HCT116 (cell line): ENCODE measurements around the gene VIPR2. TPM values are rescaled to one million over a fixed set of nuclear protein-coding genes. Genes with fewer than 3 reads are reported as not detected.

Source experiments
- ATAC-seq: fragments of 200-7000 bp; cut with Tn5 transposase; 2 replicates; pipeline ENCODE4 v1.9.1; 2020; ENCODE audit warnings: mild to moderate bottlenecking, moderate library complexity
- BruUV-seq: library from RNA; stranded (reverse); fragments of 400-500 nt; replicated peaks from 2 replicates; lab custom pipeline; 2021; lab: Mats Ljungman, UMichigan
- CTCF ChIA-PET: fragments of 300-600 bp; sonication (Branson Sonifier 250); formaldehyde crosslinking; loops from one replicate; lab custom pipeline; 2021; ENCODE audit warnings: antibody characterized with exemption; lab: Charles Lee
- POLR2A ChIA-PET: fragments of 300-600, 350-600 bp; sonication (Branson Sonifier 250); formaldehyde crosslinking; loops from one replicate; lab custom pipeline; 2021; ENCODE audit warnings: antibody characterized with exemption; lab: Charles Lee
- RAD21 ChIA-PET, 2 experiments: fragments of 300-600 bp; sonication (Branson Sonifier 250); formaldehyde crosslinking; loops; one replicate each; lab custom pipeline; 2023; ENCODE audit warnings: low total read pairs in 2 of 2; ENCODE audit not compliant: uncharacterized antibody in 2 of 2, unreplicated experiment in 2 of 2, low non-redundant PET in 1 of 2; lab: Charles Lee
- DNase-seq: peaks from one replicate; pipeline ENCODE4 v3.0.0-alpha.2; 2010; ENCODE audit warnings: low read depth, low spot score
- H2AFZ ChIP-seq: fragments of 200-600 bp; shearing (Covaris generic), sonication (generic); 2 replicates; pipeline ENCODE4 v1.6.1; 2017; ENCODE audit warnings: low read depth, mixed run types, mixed read lengths, antibody characterized with exemption, low read length; ENCODE audit not compliant: poor library complexity, severe bottlenecking
- H3K27ac ChIP-seq: 2 replicates; pipeline ENCODE4 v1.5.1; 2012; ENCODE audit warnings: low read depth, low read length
- H3K27me3 ChIP-seq: fragments of 200-600 bp; sonication (generic); 2 replicates; pipeline ENCODE4 v1.6.1; 2016; ENCODE audit warnings: mixed run types, low read length, mixed read lengths; ENCODE audit not compliant: insufficient read depth
- H3K36me3 ChIP-seq, 2 experiments: fragments of 200-500 bp in 1 of 2; fragments of 200-600 bp in 1 of 2; sonication (Bioruptor generic) in 1 of 2; sonication (generic) in 1 of 2; 2 replicates each; pipeline versions ENCODE4 v1.5.1 to v1.6.1; 2014 to 2016; ENCODE audit warnings: low read length in 2 of 2, inconsistent platforms in 1 of 2, mixed read lengths in 1 of 2, mixed run types in 1 of 2; ENCODE audit not compliant: insufficient read depth in 2 of 2, control insufficient read depth in 1 of 2
- H3K4me1 ChIP-seq, 2 experiments: fragments of 200-600 bp in 1 of 2; sonication (generic) in 1 of 2; 2 replicates each; pipeline versions ENCODE4 v1.5.1 to v1.6.1; 2012 to 2017; ENCODE audit warnings: low read length in 2 of 2, inconsistent platforms in 1 of 2, mild to moderate bottlenecking in 1 of 2, mixed read lengths in 1 of 2, mixed run types in 1 of 2, moderate library complexity in 1 of 2; ENCODE audit not compliant: insufficient read depth in 2 of 2, control insufficient read depth in 1 of 2
- H3K4me2 ChIP-seq: fragments of 200-600 bp; sonication (generic); 2 replicates; pipeline ENCODE4 v1.6.1; 2017; ENCODE audit warnings: mixed run types, low read length, mixed read lengths
- H3K4me3 ChIP-seq, 2 experiments: fragments of 200-600 bp in 1 of 2; sonication (generic) in 1 of 2; replicated peaks in 1 of 2; 2 replicates each; pipeline ENCODE4 v1.5.1; 2011 to 2016; ENCODE audit warnings: low read length in 2 of 2, control low read depth in 1 of 2, low read depth in 1 of 2, mild to moderate bottlenecking in 1 of 2, mixed read lengths in 1 of 2, mixed run types in 1 of 2
- H3K79me2 ChIP-seq: fragments of 200-600 bp; sonication (generic); 2 replicates; pipeline ENCODE4 v1.6.1; 2017; ENCODE audit warnings: mild to moderate bottlenecking, mixed run types, low read length, moderate library complexity, mixed read lengths; ENCODE audit not compliant: insufficient read depth
- H3K9ac ChIP-seq: fragments of 200-600 bp; sonication (generic); 2 replicates; pipeline ENCODE4 v1.6.1; 2016; ENCODE audit warnings: low read length, mixed read lengths
- H3K9me2 ChIP-seq: fragments of 200-600 bp; sonication (generic), shearing (Covaris generic); 2 replicates; pipeline ENCODE4 v1.6.1; 2017; ENCODE audit warnings: mixed run types, mild to moderate bottlenecking, moderate library complexity; ENCODE audit not compliant: insufficient read depth
- H3K9me3 ChIP-seq, 2 experiments: fragments of 200-500 bp in 1 of 2; fragments of 200-600 bp in 1 of 2; sonication (Bioruptor generic) in 1 of 2; sonication (generic) in 1 of 2; 2 replicates each; pipeline ENCODE4 v1.6.1; 2014 to 2017; ENCODE audit warnings: low read length in 2 of 2, mixed read lengths in 2 of 2, inconsistent platforms in 1 of 2, low read depth in 1 of 2, mild to moderate bottlenecking in 1 of 2, mixed run types in 1 of 2, moderate library complexity in 1 of 2; ENCODE audit not compliant: control insufficient read depth in 1 of 2, insufficient read depth in 1 of 2
- H4K20me1 ChIP-seq: fragments of 200-600 bp; sonication (generic), shearing (Covaris generic); 2 replicates; pipeline ENCODE4 v1.6.1; 2017; ENCODE audit warnings: mixed run types, mild to moderate bottlenecking, moderate library complexity; ENCODE audit not compliant: insufficient read depth
- CBX3 ChIP-seq: IDR thresholded peaks from 2 replicates; pipeline ENCODE4 v1.6.1; 2012; ENCODE audit warnings: low read depth
- CEBPB ChIP-seq: IDR thresholded peaks from 2 replicates; pipeline ENCODE4 v1.6.1; 2012; ENCODE audit warnings: low read depth
- EGR1 ChIP-seq: IDR thresholded peaks from 2 replicates; pipeline ENCODE4 v1.6.1; 2012; ENCODE audit warnings: low read depth
- ELF1 ChIP-seq: IDR thresholded peaks from 2 replicates; pipeline ENCODE4 v1.6.1; 2012; ENCODE audit warnings: low read depth, borderline replicate concordance
- FOSL1 ChIP-seq: IDR thresholded peaks from 2 replicates; pipeline ENCODE4 v1.6.1; 2012; ENCODE audit warnings: low read depth
- POLR2A ChIP-seq: IDR thresholded peaks from 2 replicates; pipeline ENCODE4 v1.7.0; 2011; ENCODE audit warnings: borderline replicate concordance; ENCODE audit not compliant: insufficient read depth, insufficient read length; ENCODE audit errors: extremely low read depth
- POLR2AphosphoS5 ChIP-seq: IDR thresholded peaks from 2 replicates; pipeline ENCODE4 v1.6.1; 2011; ENCODE audit warnings: mild to moderate bottlenecking, low read depth, low read length, moderate library complexity
- SIN3A ChIP-seq: IDR thresholded peaks from 2 replicates; pipeline ENCODE4 v1.6.1; 2012; ENCODE audit warnings: low read depth
- SP1 ChIP-seq: IDR thresholded peaks from 2 replicates; pipeline ENCODE4 v1.6.1; 2012; ENCODE audit warnings: low read depth
- SRF ChIP-seq: IDR thresholded peaks from 2 replicates; pipeline ENCODE4 v1.6.1; 2012; ENCODE audit warnings: low read depth
- TCF7L2 ChIP-seq: IDR thresholded peaks from 2 replicates; pipeline ENCODE4 v1.7.0; 2011; ENCODE audit warnings: borderline replicate concordance, inconsistent platforms; ENCODE audit not compliant: insufficient read depth, insufficient read length; ENCODE audit errors: extremely low read depth
- YY1 ChIP-seq: IDR thresholded peaks from 2 replicates; pipeline ENCODE4 v1.6.1; 2011; ENCODE audit warnings: low read length, low read depth, moderate library complexity, mild to moderate bottlenecking; ENCODE audit not compliant: insufficient replicate concordance; ENCODE audit errors: extremely low read depth
- ZFX ChIP-seq: fragments of 450-650 bp; IDR thresholded peaks from 2 replicates; pipeline ENCODE4 v1.6.1; 2017
- ZNF274 ChIP-seq: fragments of 200-500 bp; sonication (Bioruptor generic); IDR thresholded peaks from 2 replicates; pipeline ENCODE4 v1.6.1; 2014; ENCODE audit warnings: mild to moderate bottlenecking, low read depth, low read length, inconsistent platforms
- intact Hi-C: fragments of 100-400 bp; cut with micrococcal nuclease; formaldehyde crosslinking; loops from 2 replicates; pipeline ENCODE4 v1.10.0; 2022
- total RNA-seq: library from RNA; stranded (reverse); gene quantifications from one replicate; pipeline ENCODE4 v1.2.1, GENCODE V29; 2021; ENCODE audit not compliant: unreplicated experiment
- TF ChIP-seq, protein P1 (sequence below): IDR thresholded peaks from 2 replicates; pipeline ENCODE4 v1.6.1; 2011; ENCODE audit warnings: mild to moderate bottlenecking, low read length, moderate library complexity; ENCODE audit not compliant: insufficient replicate concordance; ENCODE audit errors: extremely low read depth
- TF ChIP-seq, protein P2 (sequence below), 3 experiments: fragments of 200-600 bp in 1 of 3; sonication (generic) in 1 of 3; IDR thresholded peaks in 2 of 3; conservative IDR thresholded peaks in 1 of 3; 2 replicates each; pipeline ENCODE4 v1.5.1; 2012 to 2017; ENCODE audit warnings: low read depth in 2 of 3, low read length in 2 of 3, antibody characterized with exemption in 1 of 3, borderline replicate concordance in 1 of 3, control low read depth in 1 of 3, mild to moderate bottlenecking in 1 of 3, mixed read lengths in 1 of 3, mixed run types in 1 of 3, moderate library complexity in 1 of 3; ENCODE audit not compliant: insufficient read depth in 1 of 3

VIPR2 gene
- total RNA-seq, 1 experiment from 2014 or later, result 0.10 TPM

DNA sequence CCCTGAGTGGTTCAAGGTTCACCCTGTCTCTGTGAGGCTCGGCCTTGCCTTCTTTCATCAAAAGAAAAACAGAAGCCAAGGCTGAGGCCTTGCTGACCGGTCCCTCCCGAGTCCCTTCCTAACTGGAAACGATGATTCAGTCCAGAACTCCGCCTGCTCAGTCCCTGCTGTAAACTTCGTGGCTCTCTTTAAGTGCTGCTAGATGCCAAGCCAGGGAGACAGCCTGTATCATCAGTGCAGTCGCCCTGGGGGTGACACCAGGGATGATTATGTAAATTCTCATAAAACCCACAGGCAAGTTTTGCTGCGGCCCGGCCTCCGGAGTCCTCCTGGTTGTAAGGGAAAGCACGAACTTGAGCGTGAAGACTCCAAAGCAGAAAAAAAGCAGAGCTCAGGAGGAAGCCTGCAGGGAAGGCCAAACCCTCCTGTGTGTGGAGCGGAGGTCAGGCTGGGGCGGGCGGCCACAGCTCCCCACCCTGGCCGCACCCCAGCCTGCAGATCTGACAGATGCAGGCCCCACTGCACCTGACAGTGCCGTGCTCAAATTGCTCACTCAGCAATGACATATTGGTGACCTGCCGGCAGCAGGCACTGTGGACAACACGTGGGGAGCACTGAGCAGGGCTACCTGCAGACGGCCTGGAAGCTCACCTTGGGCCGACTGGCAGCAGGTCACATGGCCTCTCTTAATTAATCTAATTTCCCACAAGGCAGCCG, 164.9 kb downstream of the VIPR2 start:
- POLR2A ChIA-PET, result no interaction called here
- intact Hi-C loops, result loop anchor here (5.0 kb wide), 1 partner anchor 218 kb away; no protein-coding TSS in a partner anchor

DNA sequence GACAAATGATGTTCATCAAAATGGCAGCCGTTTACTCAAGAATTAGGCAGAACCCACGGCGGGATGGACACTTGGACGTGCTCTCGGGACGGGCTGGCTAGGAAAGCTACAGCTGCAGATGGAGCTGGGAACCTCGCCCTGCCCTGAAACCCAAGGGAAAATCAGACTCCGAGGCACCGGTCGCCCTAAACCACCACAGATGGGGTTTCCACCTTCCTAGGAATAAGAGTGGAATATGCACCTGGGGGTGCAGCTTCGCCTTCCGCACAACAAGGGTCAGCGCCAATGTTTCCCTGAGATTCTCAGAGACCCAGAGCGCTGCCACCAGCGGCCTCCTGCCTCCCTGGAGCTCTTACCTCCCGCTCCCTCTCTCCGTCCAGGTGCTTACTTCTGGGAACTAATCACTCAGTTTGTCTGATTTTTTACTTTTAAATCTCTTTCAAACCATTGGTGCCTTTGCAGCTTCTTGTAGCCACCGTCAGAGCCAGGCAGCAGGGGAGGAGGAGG, 165.6 kb downstream of the VIPR2 start:
- CTCF ChIA-PET, result no interaction called here
- Histone ChIP-seq H3K9ac (no peak overlapping the region), H3K9me3 (peaks cover 22 to 27% of the 10 kb centered on the region in 2 experiments; a peak in 3 of 4 replicates)
- TF ChIP-seq, protein P1, sequence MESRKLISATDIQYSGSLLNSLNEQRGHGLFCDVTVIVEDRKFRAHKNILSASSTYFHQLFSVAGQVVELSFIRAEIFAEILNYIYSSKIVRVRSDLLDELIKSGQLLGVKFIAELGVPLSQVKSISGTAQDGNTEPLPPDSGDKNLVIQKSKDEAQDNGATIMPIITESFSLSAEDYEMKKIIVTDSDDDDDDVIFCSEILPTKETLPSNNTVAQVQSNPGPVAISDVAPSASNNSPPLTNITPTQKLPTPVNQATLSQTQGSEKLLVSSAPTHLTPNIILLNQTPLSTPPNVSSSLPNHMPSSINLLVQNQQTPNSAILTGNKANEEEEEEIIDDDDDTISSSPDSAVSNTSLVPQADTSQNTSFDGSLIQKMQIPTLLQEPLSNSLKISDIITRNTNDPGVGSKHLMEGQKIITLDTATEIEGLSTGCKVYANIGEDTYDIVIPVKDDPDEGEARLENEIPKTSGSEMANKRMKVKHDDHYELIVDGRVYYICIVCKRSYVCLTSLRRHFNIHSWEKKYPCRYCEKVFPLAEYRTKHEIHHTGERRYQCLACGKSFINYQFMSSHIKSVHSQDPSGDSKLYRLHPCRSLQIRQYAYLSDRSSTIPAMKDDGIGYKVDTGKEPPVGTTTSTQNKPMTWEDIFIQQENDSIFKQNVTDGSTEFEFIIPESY, result no peak
- TF ChIP-seq ZNF274, result no peak
- TF ChIP-seq SP1, result no peak
- no peak for TF ChIP-seq POLR2AphosphoS5
- no peak for TF ChIP-seq FOSL1
- no peak for TF ChIP-seq SIN3A
- TF ChIP-seq YY1, result no peak
- TF ChIP-seq, protein P2, sequence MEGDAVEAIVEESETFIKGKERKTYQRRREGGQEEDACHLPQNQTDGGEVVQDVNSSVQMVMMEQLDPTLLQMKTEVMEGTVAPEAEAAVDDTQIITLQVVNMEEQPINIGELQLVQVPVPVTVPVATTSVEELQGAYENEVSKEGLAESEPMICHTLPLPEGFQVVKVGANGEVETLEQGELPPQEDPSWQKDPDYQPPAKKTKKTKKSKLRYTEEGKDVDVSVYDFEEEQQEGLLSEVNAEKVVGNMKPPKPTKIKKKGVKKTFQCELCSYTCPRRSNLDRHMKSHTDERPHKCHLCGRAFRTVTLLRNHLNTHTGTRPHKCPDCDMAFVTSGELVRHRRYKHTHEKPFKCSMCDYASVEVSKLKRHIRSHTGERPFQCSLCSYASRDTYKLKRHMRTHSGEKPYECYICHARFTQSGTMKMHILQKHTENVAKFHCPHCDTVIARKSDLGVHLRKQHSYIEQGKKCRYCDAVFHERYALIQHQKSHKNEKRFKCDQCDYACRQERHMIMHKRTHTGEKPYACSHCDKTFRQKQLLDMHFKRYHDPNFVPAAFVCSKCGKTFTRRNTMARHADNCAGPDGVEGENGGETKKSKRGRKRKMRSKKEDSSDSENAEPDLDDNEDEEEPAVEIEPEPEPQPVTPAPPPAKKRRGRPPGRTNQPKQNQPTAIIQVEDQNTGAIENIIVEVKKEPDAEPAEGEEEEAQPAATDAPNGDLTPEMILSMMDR (IDR thresholded peaks at IDR 0.05 in 2 of 3, conservative IDR thresholded peaks at IDR 0.05 in 1 of 3; ENCODE audit: borderline replicate concordance in 1 of 3, insufficient read depth in 1 of 3, low read depth in 2 of 3, low read length in 2 of 3), result no peak
- TF ChIP-seq, all 23 proteins: peak for 0
- Histone ChIP-seq H3K79me2 (no peaks in the 10 kb centered on the region), H3K4me2 (no peak overlapping the region), H3K27me3 (no peaks in the 10 kb centered on the region), H3K9me2 (no peaks in the 10 kb centered on the region), H3K36me3 (no peaks in the 10 kb centered on the region), H2AFZ (no peak overlapping the region), H3K4me1 (peaks cover 0 to 22% of the 10 kb centered on the region in 2 experiments; a peak in 3 of 4 replicates), H3K27ac (no peak overlapping the region), H3K4me3 (no peak overlapping the region), H4K20me1 (no peaks in the 10 kb centered on the region)
- intact Hi-C loops, result loop anchor here (5.0 kb wide), 1 partner anchor 218 kb away; no protein-coding TSS in a partner anchor
- no TSS peak for BruUV-seq
- DNase-seq (no peak), ATAC-seq (no peak)
- RAD21 ChIA-PET, result no interaction called here
- POLR2A ChIA-PET, result no interaction called here

More for the DNA sequence above, 164.9 kb downstream of the VIPR2 start:
- Histone ChIP-seq H3K4me1 (peaks cover 0 to 22% of the 10 kb centered on the region in 2 experiments; a peak in 3 of 4 replicates), H3K36me3 (no peaks in the 10 kb centered on the region), H4K20me1 (no peaks in the 10 kb centered on the region), H3K4me2 (no peak overlapping the region), H3K9me3 (peaks cover 22 to 27% of the 10 kb centered on the region in 2 experiments; a peak in 3 of 4 replicates), H3K9ac (no peak overlapping the region), H3K27ac (no peak overlapping the region), H3K4me3 (no peak overlapping the region), H2AFZ (no peak overlapping the region), H3K9me2 (no peaks in the 10 kb centered on the region), H3K27me3 (no peaks in the 10 kb centered on the region), H3K79me2 (no peaks in the 10 kb centered on the region)
- no TSS peak for BruUV-seq
- ATAC-seq (no peak), DNase-seq (no peak)
- CTCF ChIA-PET, result no interaction called here
- TF ChIP-seq ELF1, result no peak
- no peak for TF ChIP-seq CEBPB
- TF ChIP-seq YY1, result no peak
- no peak for TF ChIP-seq SRF
- no peak for TF ChIP-seq CBX3
- TF ChIP-seq SP1, result no peak
- no peak for TF ChIP-seq ZFX
- TF ChIP-seq EGR1, result no peak
- TF ChIP-seq POLR2A, result no peak
- no peak for TF ChIP-seq TCF7L2
- RAD21 ChIA-PET, result no interaction called here
